Muscle layer of duodenum (tissue), 2 donors: Measurements from ENCODE around the gene ILKAP.

ENCODE experiments used
- H3K27ac ChIP-seq: one replicate; pipeline ENCODE4 v1.7.0; 2013; ENCODE audit warnings: mild to moderate bottlenecking, low read length
- H3K27me3 ChIP-seq: one replicate; pipeline ENCODE4 v1.7.0; 2013; ENCODE audit warnings: low read depth, mild to moderate bottlenecking, control low read depth, low read length
- H3K36me3 ChIP-seq, 2 donors: one replicate each; pipeline ENCODE4 v1.7.0; 2013; ENCODE audit warnings: low read length in 2 of 2, control low read depth in 1 of 2, mild to moderate bottlenecking in 1 of 2; ENCODE audit not compliant: insufficient read depth in 2 of 2, control insufficient read depth in 1 of 2
- H3K4me1 ChIP-seq, 2 donors: one replicate each; pipeline ENCODE4 v1.7.0; 2013; ENCODE audit warnings: low read length in 2 of 2, mild to moderate bottlenecking in 2 of 2, control low read depth in 1 of 2, moderate library complexity in 1 of 2; ENCODE audit not compliant: insufficient read depth in 2 of 2, control insufficient read depth in 1 of 2
- H3K4me3 ChIP-seq, 2 donors: one replicate each; pipeline ENCODE4 v1.7.0; 2013; ENCODE audit warnings: low read length in 2 of 2, low read depth in 1 of 2, mild to moderate bottlenecking in 1 of 2
- H3K9me3 ChIP-seq, 2 donors: one replicate each; pipeline ENCODE4 v1.7.0; 2013; ENCODE audit warnings: low read length in 2 of 2, control low read depth in 1 of 2, mild to moderate bottlenecking in 1 of 2; ENCODE audit not compliant: control insufficient read depth in 1 of 2
- donor health status: healthy.

Gene ILKAP

GRCh38 chr2:238220892-238221521, 17.5 kb upstream of the ILKAP start:
- Histone ChIP-seq H3K4me1 (peaks cover 0 to 11% of the 10 kb centered on the region in 2 donors), H3K4me3 (no peak overlapping the region), H3K27ac (no peak overlapping the region), H3K27me3 (no peaks in the 10 kb centered on the region), H3K36me3 (no peaks in the 10 kb centered on the region), H3K9me3 (no peaks in the 10 kb centered on the region)

- Histone ChIP-seq H3K36me3 (no peaks in the 10 kb centered on the region), H3K9me3 (no peaks in the 10 kb centered on the region), H3K27ac (no peak overlapping the region), H3K4me1 (peaks cover 0 to 5% of the 10 kb centered on the region in 2 donors), H3K4me3 (no peak overlapping the region), H3K27me3 (no peaks in the 10 kb centered on the region)
Measured at GRCh38 chr2:238220274-238220891, 16.9 kb upstream of the ILKAP start.

- no peak overlapping the region for H3K27ac ChIP-seq
- H3K9me3 ChIP-seq = no peaks in the 10 kb centered on the region
- no peaks in the 10 kb centered on the region for H3K4me1 ChIP-seq
- no peaks in the 10 kb centered on the region for H3K27me3 ChIP-seq
- H3K36me3 ChIP-seq = no peaks in the 10 kb centered on the region
- H3K4me3 ChIP-seq = no peak overlapping the region
Measured at GRCh38 chr2:238216651-238217184, 13.2 kb upstream of the ILKAP start.

- Histone ChIP-seq H3K4me1 (peaks cover 0 to 8% of the 10 kb centered on the region in 2 donors), H3K27me3 (no peaks in the 10 kb centered on the region), H3K27ac (no peak overlapping the region), H3K4me3 (no peak overlapping the region), H3K9me3 (no peaks in the 10 kb centered on the region), H3K36me3 (no peaks in the 10 kb centered on the region)
Measured at GRCh38 chr2:238207006-238207405, 3.5 kb upstream of the ILKAP start.

GRCh38 chr2:238203973-238204683, 633 bp upstream of the ILKAP start:
- Histone ChIP-seq H3K36me3 (no peaks in the 10 kb centered on the region), H3K4me1 (peaks cover 8 to 16% of the 10 kb centered on the region in 2 donors), H3K27me3 (no peaks in the 10 kb centered on the region), H3K27ac (peak overlapping the region; percentile 83), H3K9me3 (no peaks in the 10 kb centered on the region), H3K4me3 (peak overlapping the region; percentile 50 to 56)

GRCh38 chr2:238202326-238203093, 985 bp downstream of the ILKAP start:
- Histone ChIP-seq H3K27ac (peak overlapping the region; percentile 74), H3K9me3 (no peaks in the 10 kb centered on the region), H3K4me1 (peaks cover 8 to 16% of the 10 kb centered on the region in 2 donors), H3K36me3 (no peaks in the 10 kb centered on the region), H3K4me3 (peak overlapping the region; percentile 77 to 90), H3K27me3 (no peaks in the 10 kb centered on the region)

GRCh38 chr2:238190445-238190844, 13.1 kb downstream of the ILKAP start:
- peaks cover 62 to 76% of the 10 kb centered on the region in 2 donors for H3K36me3 ChIP-seq
- no peak overlapping the region for H3K4me3 ChIP-seq
- H3K27ac ChIP-seq = no peak overlapping the region
- peaks cover 0 to 4% of the 10 kb centered on the region in 2 donors for H3K4me1 ChIP-seq
- no peaks in the 10 kb centered on the region for H3K27me3 ChIP-seq
- no peaks in the 10 kb centered on the region for H3K9me3 ChIP-seq

- Histone ChIP-seq H3K27me3 (no peaks in the 10 kb centered on the region), H3K9me3 (no peaks in the 10 kb centered on the region), H3K4me1 (no peaks in the 10 kb centered on the region), H3K27ac (no peak overlapping the region), H3K4me3 (no peak overlapping the region), H3K36me3 (peaks cover 71 to 83% of the 10 kb centered on the region in 2 donors)
Measured at GRCh38 chr2:238187618-238188548, 15.6 kb downstream of the ILKAP start.

GRCh38 chr2:238183821-238184220, 19.7 kb downstream of the ILKAP start:
- H3K4me3 ChIP-seq = no peak overlapping the region
- H3K27me3 ChIP-seq = no peaks in the 10 kb centered on the region
- H3K9me3 ChIP-seq = no peaks in the 10 kb centered on the region
- H3K4me1 ChIP-seq = no peaks in the 10 kb centered on the region
- no peak overlapping the region for H3K27ac ChIP-seq
- peaks cover 91 to 96% of the 10 kb centered on the region in 2 donors for H3K36me3 ChIP-seq

GRCh38 chr2:238182362-238182761, 21.1 kb downstream of the ILKAP start:
- H3K27ac ChIP-seq = no peak overlapping the region

More at GRCh38 chr2:238182362-238182761, 21.1 kb downstream of the ILKAP start:
- peaks cover 88 to 96% of the 10 kb centered on the region in 2 donors for H3K36me3 ChIP-seq
- H3K27me3 ChIP-seq = no peaks in the 10 kb centered on the region
- H3K4me3 ChIP-seq = no peak overlapping the region
- no peaks in the 10 kb centered on the region for H3K4me1 ChIP-seq
- no peaks in the 10 kb centered on the region for H3K9me3 ChIP-seq
